ENCODE measurements around the gene MIA.
A peak's percentile ranks its signal among the peaks of the same experiment; 100 is the strongest.
"Not testable (repeated sequence)": the region's sequence is repeated elsewhere in the genome, so short reads cannot be mapped to it uniquely, and the experiment has no call there.

MIA gene

GRCh38 chr19:40768869-40769268, 6.5 kb upstream of the MIA start:
- H3K27ac ChIP-seq (ENCODE audit: low read length): no peak overlapping the region

GRCh38 chr19:40771101-40771862, 4.0 kb upstream of the MIA start:
- H3K36me3 ChIP-seq (ENCODE audit: control insufficient read depth in 1 of 2, insufficient read depth in 2 of 2, low read length in 2 of 2); H3K27ac ChIP-seq (ENCODE audit: low read length); H3K4me3 ChIP-seq (ENCODE audit: low read depth in 1 of 2, low read length in 2 of 2); H3K9me3 ChIP-seq (ENCODE audit: control insufficient read depth in 1 of 2, low read length in 2 of 2); H3K27me3 ChIP-seq (ENCODE audit: low read depth, low read length); H3K4me1 ChIP-seq (ENCODE audit: control insufficient read depth in 1 of 2, insufficient read depth in 2 of 2, low read length in 2 of 2): not testable (repeated sequence)

More at GRCh38 chr19:40768869-40769268, 6.5 kb upstream of the MIA start:
- H3K4me3 ChIP-seq (ENCODE audit: low read depth in 1 of 2, low read length in 2 of 2): no peak overlapping the region
- no peaks in the 10 kb centered on the region for H3K4me1 ChIP-seq (ENCODE audit: control insufficient read depth in 1 of 2, insufficient read depth in 2 of 2, low read length in 2 of 2)
- H3K36me3 ChIP-seq (ENCODE audit: control insufficient read depth in 1 of 2, insufficient read depth in 2 of 2, low read length in 2 of 2): peaks cover 21 to 24% of the 10 kb centered on the region in 2 donors
- no peaks in the 10 kb centered on the region for H3K27me3 ChIP-seq (ENCODE audit: low read depth, low read length)
- H3K9me3 ChIP-seq (ENCODE audit: control insufficient read depth in 1 of 2, low read length in 2 of 2): peaks cover 0 to 3% of the 10 kb centered on the region in 2 donors

- Histone ChIP-seq H3K36me3 (ENCODE audit: control insufficient read depth in 1 of 2, insufficient read depth in 2 of 2, low read length in 2 of 2) (peaks cover 0 to 3% of the 10 kb centered on the region in 2 donors), H3K27me3 (ENCODE audit: low read depth, low read length) (no peaks in the 10 kb centered on the region), H3K27ac (ENCODE audit: low read length) (no peak overlapping the region), H3K9me3 (ENCODE audit: control insufficient read depth in 1 of 2, low read length in 2 of 2) (peaks cover 0 to 3% of the 10 kb centered on the region in 2 donors), H3K4me3 (ENCODE audit: low read depth in 1 of 2, low read length in 2 of 2) (peak overlapping the region in 1 of 2 donors; percentile 12), H3K4me1 (ENCODE audit: control insufficient read depth in 1 of 2, insufficient read depth in 2 of 2, low read length in 2 of 2) (peaks cover 9 to 14% of the 10 kb centered on the region in 2 donors)
These were observed 306 bp downstream of the MIA start for GRCh38 chr19:40775632-40776022.

GRCh38 chr19:40776364-40776763, 1.0 kb downstream of the MIA start:
- H3K36me3 ChIP-seq (ENCODE audit: control insufficient read depth in 1 of 2, insufficient read depth in 2 of 2, low read length in 2 of 2): peaks cover 0 to 3% of the 10 kb centered on the region in 2 donors
- no peak overlapping the region for H3K4me3 ChIP-seq (ENCODE audit: low read depth in 1 of 2, low read length in 2 of 2)
- H3K27me3 ChIP-seq (ENCODE audit: low read depth, low read length): no peaks in the 10 kb centered on the region
- H3K4me1 ChIP-seq (ENCODE audit: control insufficient read depth in 1 of 2, insufficient read depth in 2 of 2, low read length in 2 of 2): peaks cover 9 to 14% of the 10 kb centered on the region in 2 donors
- H3K9me3 ChIP-seq (ENCODE audit: control insufficient read depth in 1 of 2, low read length in 2 of 2): no peaks in the 10 kb centered on the region
- peak overlapping the region; percentile 99 for H3K27ac ChIP-seq (ENCODE audit: low read length)

- no peaks in the 10 kb centered on the region for H3K27me3 ChIP-seq (ENCODE audit: low read depth, low read length)
- H3K27ac ChIP-seq (ENCODE audit: low read length): peak overlapping the region; percentile 99
- H3K9me3 ChIP-seq (ENCODE audit: control insufficient read depth in 1 of 2, low read length in 2 of 2): no peaks in the 10 kb centered on the region
- peak overlapping the region; percentile 62 to 95 for H3K4me3 ChIP-seq (ENCODE audit: low read depth in 1 of 2, low read length in 2 of 2)
- H3K4me1 ChIP-seq (ENCODE audit: control insufficient read depth in 1 of 2, insufficient read depth in 2 of 2, low read length in 2 of 2): peaks cover 9 to 14% of the 10 kb centered on the region in 2 donors
- peaks cover 0 to 3% of the 10 kb centered on the region in 2 donors for H3K36me3 ChIP-seq (ENCODE audit: control insufficient read depth in 1 of 2, insufficient read depth in 2 of 2, low read length in 2 of 2)
These were observed 1.8 kb downstream of the MIA start for GRCh38 chr19:40776932-40777644.

GRCh38 chr19:40777645-40777936, 2.3 kb downstream of the MIA start:
- Histone ChIP-seq H3K9me3 (ENCODE audit: control insufficient read depth in 1 of 2, low read length in 2 of 2) (no peaks in the 10 kb centered on the region), H3K27me3 (ENCODE audit: low read depth, low read length) (no peaks in the 10 kb centered on the region), H3K36me3 (ENCODE audit: control insufficient read depth in 1 of 2, insufficient read depth in 2 of 2, low read length in 2 of 2) (peaks cover 0 to 3% of the 10 kb centered on the region in 2 donors), H3K4me3 (ENCODE audit: low read depth in 1 of 2, low read length in 2 of 2) (peak overlapping the region; percentile 62 to 95), H3K4me1 (ENCODE audit: control insufficient read depth in 1 of 2, insufficient read depth in 2 of 2, low read length in 2 of 2) (peaks cover 9 to 14% of the 10 kb centered on the region in 2 donors), H3K27ac (ENCODE audit: low read length) (peak overlapping the region; percentile 99)

- H3K4me1 ChIP-seq (ENCODE audit: control insufficient read depth in 1 of 2, insufficient read depth in 2 of 2, low read length in 2 of 2): peaks cover 9 to 14% of the 10 kb centered on the region in 2 donors
- peaks cover 0 to 3% of the 10 kb centered on the region in 2 donors for H3K36me3 ChIP-seq (ENCODE audit: control insufficient read depth in 1 of 2, insufficient read depth in 2 of 2, low read length in 2 of 2)
- H3K4me3 ChIP-seq (ENCODE audit: low read depth in 1 of 2, low read length in 2 of 2): peak within 1 kb of the TSS; percentile 62 to 95
- H3K9me3 ChIP-seq (ENCODE audit: control insufficient read depth in 1 of 2, low read length in 2 of 2): no peaks in the 10 kb centered on the region
- peak within 1 kb of the TSS; percentile 99 for H3K27ac ChIP-seq (ENCODE audit: low read length)
- H3K27me3 ChIP-seq (ENCODE audit: low read depth, low read length): no peaks in the 10 kb centered on the region
These were observed 2.8 kb downstream of the MIA start, which contains the start of gene RAB4B for GRCh38 chr19:40777937-40778705. TSS of gene RAB4B (plus strand) at chr19:40778247. CDS start at chr19:40778376, 129 bp downstream.

GRCh38 chr19:40778706-40779284, 3.5 kb downstream of the MIA start:
- peaks cover 0 to 3% of the 10 kb centered on the region in 2 donors for H3K36me3 ChIP-seq (ENCODE audit: control insufficient read depth in 1 of 2, insufficient read depth in 2 of 2, low read length in 2 of 2)
- H3K27ac ChIP-seq (ENCODE audit: low read length): peak overlapping the region; percentile 99
- H3K4me1 ChIP-seq (ENCODE audit: control insufficient read depth in 1 of 2, insufficient read depth in 2 of 2, low read length in 2 of 2): peaks cover 9 to 14% of the 10 kb centered on the region in 2 donors
- H3K9me3 ChIP-seq (ENCODE audit: control insufficient read depth in 1 of 2, low read length in 2 of 2): no peaks in the 10 kb centered on the region
- no peaks in the 10 kb centered on the region for H3K27me3 ChIP-seq (ENCODE audit: low read depth, low read length)
- H3K4me3 ChIP-seq (ENCODE audit: low read depth in 1 of 2, low read length in 2 of 2): peak overlapping the region; percentile 62 to 95

- Histone ChIP-seq H3K27ac (ENCODE audit: low read length) (no peak overlapping the region), H3K9me3 (ENCODE audit: control insufficient read depth in 1 of 2, low read length in 2 of 2) (no peaks in the 10 kb centered on the region), H3K4me1 (ENCODE audit: control insufficient read depth in 1 of 2, insufficient read depth in 2 of 2, low read length in 2 of 2) (peaks cover 9 to 14% of the 10 kb centered on the region in 2 donors), H3K36me3 (ENCODE audit: control insufficient read depth in 1 of 2, insufficient read depth in 2 of 2, low read length in 2 of 2) (peaks cover 0 to 3% of the 10 kb centered on the region in 2 donors), H3K27me3 (ENCODE audit: low read depth, low read length) (no peaks in the 10 kb centered on the region), H3K4me3 (ENCODE audit: low read depth in 1 of 2, low read length in 2 of 2) (no peak overlapping the region)
These were observed 5.3 kb downstream of the MIA start for GRCh38 chr19:40780582-40780981.

GRCh38 chr19:40781140-40781539, 5.8 kb downstream of the MIA start:
- Histone ChIP-seq H3K4me3 (ENCODE audit: low read depth in 1 of 2, low read length in 2 of 2) (no peak overlapping the region), H3K36me3 (ENCODE audit: control insufficient read depth in 1 of 2, insufficient read depth in 2 of 2, low read length in 2 of 2) (peaks cover 0 to 3% of the 10 kb centered on the region in 2 donors), H3K27me3 (ENCODE audit: low read depth, low read length) (no peaks in the 10 kb centered on the region), H3K27ac (ENCODE audit: low read length) (no peak overlapping the region), H3K4me1 (ENCODE audit: control insufficient read depth in 1 of 2, insufficient read depth in 2 of 2, low read length in 2 of 2) (peaks cover 9 to 14% of the 10 kb centered on the region in 2 donors), H3K9me3 (ENCODE audit: control insufficient read depth in 1 of 2, low read length in 2 of 2) (no peaks in the 10 kb centered on the region)

- Histone ChIP-seq H3K9me3 (ENCODE audit: control insufficient read depth in 1 of 2, low read length in 2 of 2) (no peaks in the 10 kb centered on the region), H3K36me3 (ENCODE audit: control insufficient read depth in 1 of 2, insufficient read depth in 2 of 2, low read length in 2 of 2) (peaks cover 0 to 18% of the 10 kb centered on the region in 2 donors), H3K27ac (ENCODE audit: low read length) (no peak overlapping the region), H3K27me3 (ENCODE audit: low read depth, low read length) (no peaks in the 10 kb centered on the region), H3K4me1 (ENCODE audit: control insufficient read depth in 1 of 2, insufficient read depth in 2 of 2, low read length in 2 of 2) (peaks cover 4 to 5% of the 10 kb centered on the region in 2 donors), H3K4me3 (ENCODE audit: low read depth in 1 of 2, low read length in 2 of 2) (no peak overlapping the region)
These were observed 8.4 kb downstream of the MIA start for GRCh38 chr19:40783711-40784110.

Data from muscle layer of duodenum (tissue), 2 donors.